HG02571 (cell line): ENCODE data around the gene ATF6B.
"Not testable (repeated sequence)": the region's sequence is repeated elsewhere in the genome, so short reads cannot be mapped to it uniquely, and the experiment has no call there.

Source experiments
- ATAC-seq: cut with Tn5 transposase; IDR thresholded peaks from one replicate; pipeline ENCODE4 v1.9.1; 2021; ENCODE audit warnings: mild to moderate bottlenecking, moderate library complexity; ENCODE audit not compliant: unreplicated experiment

ATF6B gene

DNA sequence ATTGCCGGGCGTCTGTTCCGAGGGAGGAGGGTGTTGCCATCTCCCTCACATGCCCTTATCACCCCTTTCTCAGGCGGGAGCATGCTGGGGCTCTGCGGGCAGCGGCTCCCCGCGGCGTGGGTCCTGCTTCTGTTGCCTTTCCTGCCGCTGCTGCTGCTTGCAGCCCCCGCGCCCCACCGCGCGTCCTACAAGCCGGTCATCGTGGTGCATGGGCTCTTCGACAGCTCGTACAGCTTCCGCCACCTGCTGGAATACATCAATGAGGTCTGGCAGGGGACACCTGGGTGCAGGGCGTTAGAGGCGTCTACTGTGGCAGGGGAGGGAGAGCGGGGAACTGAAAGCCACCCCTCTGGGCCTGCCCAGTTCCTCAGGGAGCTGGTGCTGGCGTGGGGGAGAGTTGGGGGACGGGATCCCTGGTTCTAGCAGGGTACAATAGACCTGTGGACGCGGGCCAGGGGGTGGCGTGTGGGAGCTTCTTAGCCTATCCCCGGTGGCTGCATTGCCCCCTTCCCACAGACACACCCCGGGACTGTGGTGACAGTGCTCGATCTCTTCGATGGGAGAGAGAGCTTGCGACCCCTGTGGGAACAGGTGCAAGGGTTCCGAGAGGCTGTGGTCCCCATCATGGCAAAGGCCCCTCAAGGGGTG, 26.6 kb upstream of the ATF6B start:
- peak; percentile 50 for ATAC-seq

DNA sequence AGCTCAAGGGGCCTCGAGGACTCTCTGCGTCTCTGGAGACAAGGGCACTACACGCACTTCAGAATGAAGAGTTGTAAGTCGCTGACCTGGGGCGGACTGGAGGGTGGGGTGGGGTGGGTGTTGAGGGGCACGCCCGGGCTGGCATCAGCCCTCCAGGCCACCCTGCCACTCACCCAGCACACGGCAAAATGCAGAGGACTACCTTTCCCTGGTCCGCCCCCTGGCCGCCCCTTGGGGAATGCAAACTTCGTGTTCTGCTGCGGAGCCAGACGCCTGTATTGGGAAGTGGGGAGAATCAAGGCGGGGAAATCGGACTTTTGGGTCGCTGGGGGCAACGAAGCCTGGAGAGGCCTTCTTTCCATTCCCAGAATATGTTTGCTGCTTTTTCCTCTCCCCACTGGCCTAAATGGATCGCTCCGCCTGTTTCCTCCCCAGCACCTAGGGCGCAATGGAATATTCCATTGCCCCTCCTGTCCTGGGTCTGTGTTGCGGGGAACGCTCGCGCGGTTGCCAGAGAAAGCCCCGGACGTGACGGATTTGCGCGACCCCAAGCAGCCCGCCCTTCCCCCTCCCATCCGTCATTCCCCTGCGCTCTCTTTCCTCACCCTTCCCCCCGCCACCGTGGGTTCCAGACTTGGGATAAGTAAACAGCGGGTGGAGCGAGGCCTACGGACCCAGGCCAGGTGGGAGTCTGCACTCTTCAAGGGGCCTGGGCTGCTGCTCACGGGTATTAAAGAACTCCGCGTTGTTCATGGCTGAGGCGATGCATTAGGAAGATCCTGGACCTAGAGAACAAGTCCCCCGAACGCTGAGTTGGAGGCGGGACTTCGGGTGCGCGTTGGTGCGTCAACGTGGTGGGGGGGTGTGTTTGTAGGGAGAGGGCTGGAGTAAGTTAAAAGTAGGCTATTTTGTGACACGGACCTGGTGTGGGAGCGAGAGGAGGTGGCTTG, 25.8 kb upstream of the ATF6B start, which contains the start of gene PPT2:
Gene PPT2, plus strand, starts transcription at position 578 of the 950 bp plus-strand sequence. CDS start 454 bp downstream, outside the sequence.
- peak; percentile 33 for ATAC-seq

DNA sequence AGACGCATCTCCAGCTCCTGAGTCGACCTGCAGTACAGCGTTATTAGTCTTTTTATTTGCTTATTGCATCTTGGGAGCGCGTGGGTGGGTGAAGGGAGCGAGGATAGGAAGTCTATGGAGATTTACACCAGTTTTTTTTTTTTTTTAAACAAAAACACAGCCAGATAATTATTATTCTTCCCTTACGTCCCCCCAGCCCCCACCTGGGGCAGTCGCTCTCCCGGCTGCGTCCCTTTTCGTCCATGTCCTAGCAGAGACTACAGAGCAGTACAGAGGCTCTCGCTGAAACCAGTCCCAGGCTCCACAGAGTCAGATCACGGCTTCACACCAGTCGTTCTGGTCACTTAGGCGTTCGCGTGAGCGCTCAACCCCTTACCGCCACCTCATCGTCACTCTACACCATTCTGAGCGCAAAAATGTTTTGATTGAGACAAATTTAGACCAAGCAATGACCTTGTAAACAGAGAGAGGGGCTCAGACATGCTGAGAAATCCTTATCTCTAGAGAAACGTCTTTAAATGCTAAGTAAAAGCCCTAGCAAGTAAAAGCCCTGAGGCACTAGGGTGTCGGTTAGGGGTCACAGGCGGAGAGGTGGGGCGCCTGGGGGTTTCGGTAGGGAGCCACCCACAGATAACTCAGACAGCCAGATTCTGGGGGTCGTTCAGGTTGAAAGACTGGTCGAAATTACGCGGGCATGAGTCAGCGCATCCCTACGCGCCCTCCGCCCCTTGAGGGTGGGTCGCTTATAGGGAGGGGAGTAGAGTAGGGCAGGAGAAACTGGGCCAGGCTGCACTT, 24.9 kb upstream of the ATF6B start:
- ATAC-seq = no peak

DNA sequence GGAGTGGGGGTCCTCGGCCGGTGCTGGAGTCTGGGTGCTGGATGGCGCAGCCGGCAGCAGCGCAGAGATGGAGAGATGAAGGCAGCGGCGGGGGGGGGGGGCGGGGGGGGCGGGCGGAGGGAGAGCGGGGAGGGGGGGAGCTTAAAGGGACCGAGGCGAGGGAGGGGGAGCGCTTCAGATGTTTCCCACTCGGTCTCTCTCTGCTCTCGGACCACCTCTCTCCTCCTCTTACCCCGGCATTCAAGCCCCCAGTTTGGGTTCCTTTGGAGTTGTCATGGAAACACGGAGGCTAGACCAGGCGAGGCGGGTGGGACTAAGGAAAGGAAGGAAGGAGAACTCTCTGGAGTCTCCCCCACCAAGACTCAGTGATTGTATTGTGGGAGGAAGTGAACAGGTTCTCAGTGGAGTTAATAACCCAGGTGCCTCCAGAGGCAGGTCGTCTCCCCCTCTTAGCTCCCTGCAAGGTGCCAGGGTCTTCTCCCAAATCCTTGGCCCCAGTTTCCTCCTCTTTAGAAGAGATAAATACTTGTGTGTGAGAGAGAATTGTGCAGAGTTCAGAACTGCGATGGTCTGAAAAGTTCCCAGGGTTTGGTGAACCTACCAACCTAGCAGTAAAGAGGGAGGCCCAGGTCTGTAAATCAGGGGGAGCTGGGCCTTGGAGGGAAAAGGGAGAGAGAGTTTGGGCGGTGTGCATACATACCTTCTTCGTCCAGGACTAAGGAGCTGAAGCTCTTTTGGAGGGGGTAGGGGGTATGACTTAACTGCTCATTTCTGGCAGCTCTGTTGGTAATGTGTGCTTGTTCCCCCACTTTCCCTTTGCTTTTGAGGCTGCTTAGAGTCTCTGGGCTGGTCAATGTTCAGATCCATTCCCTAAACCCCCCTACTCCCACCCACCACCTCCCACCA, 24.1 kb upstream of the ATF6B start, which contains the start of gene PRRT1:
Gene PRRT1, minus strand, starts transcription at position 77 of the 906 bp plus-strand sequence. CDS start 112 bp downstream, outside the sequence.
- ATAC-seq = no peak

DNA sequence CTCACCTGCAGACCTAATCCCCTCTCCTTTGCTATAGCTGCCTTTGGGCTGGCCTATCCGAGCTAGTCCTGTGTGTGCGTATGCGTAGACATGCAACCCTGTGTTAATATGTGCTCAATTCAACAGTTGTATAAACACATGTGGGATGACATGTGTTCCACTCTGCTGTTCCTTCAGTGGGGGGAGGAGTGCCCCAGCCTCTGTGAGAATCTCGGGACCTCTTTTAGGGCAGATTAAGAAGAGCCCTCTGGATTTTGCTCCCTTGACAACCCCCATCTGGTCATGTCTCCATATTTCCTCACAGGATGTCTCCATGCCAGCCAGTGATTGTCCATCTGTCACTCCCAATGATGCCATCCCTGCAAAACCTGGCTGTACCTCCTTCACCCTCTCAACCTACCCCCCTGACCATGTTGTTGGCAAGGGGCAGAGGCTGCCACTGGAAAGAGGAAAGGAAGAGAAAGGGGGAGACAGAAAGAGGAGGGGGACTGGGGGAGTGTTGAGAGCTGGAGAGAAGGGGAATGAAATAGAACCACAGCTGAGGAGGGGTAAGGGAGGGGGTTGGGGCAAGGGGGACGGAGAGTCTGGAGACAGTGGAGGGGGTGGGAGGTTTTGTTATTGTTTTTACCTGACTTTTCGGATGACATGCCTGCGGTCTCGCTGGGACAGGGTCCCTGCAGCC, 23.3 kb upstream of the ATF6B start:
- ATAC-seq = no peak

DNA sequence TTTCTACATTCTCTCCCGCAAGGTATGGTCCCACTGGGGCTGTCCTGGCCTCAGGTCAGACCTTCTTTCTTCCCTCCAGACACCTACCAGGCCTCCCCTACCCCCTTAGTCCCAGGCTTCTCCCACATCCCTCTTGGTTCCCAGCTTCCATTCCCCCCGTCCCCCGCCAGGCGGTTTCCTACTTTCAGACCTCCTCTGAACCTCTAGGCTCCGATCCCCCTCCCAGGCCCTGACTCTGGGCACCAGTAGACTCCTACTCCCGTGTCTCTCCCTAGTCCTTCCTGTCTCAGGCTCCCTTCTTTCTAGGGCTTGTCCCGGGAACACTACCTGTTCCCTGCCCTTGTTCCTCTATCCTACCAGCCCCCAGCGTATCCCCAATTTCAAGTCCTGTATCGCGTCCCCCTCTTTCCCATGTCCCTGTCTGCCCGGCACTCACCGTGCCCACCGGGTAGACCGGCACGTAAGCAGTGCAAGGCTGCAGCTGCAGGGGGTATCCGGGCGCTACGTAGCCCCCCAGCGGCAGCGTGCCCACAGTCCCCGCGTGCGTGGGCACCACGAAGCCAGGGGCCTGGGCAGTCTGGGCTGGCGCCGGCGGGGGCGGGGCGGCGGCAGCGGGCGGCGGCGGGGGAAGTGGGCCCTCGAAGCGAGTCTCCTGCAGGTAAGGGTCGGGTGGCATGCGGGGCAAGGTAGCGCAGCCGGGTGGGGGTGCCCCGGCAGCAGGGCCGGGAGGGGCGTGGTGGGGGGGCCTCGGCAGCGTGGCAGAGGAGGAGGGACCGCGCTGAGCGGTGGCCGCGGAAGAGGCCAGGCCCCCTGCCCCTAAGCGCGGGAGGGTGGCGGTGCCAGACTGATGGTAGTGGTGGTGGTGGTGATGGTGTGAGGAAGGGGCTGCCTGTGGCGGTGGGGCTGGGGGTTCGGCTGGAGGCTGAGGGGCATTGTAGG, 22.2 kb upstream of the ATF6B start:
- no peak for ATAC-seq

DNA sequence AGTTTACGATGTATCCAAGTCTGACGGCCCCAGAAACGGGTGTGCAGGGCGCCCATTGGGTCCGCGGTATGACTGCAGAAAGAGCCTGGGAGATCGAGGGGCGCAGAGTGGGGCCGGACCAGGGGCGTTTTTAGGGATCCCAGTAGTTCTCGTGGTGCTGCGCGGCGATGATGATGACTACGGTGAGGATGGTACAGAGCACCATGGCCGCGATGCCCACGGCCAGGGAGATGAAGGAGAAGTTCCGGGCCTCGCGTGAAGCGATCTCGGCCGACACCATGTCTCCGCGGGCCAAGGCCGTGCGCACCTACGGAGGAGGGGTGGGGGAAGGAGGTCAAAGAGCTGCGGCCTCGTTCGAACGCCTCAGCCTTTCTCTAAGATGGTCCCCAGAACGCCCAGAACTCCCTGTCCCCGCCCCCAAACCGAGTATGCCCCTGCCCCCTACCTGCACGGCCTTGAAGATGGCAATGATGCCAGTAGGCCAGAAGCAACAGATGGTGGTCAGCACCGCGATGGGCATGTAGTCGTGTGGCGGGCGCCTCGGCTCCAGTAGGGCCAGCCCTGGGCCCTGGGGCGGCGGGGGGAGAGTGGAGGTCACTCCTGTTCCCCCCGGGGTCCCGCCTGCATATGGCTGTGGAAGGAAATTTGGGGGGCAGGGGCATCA, 21.2 kb upstream of the ATF6B start:
- no peak for ATAC-seq

DNA sequence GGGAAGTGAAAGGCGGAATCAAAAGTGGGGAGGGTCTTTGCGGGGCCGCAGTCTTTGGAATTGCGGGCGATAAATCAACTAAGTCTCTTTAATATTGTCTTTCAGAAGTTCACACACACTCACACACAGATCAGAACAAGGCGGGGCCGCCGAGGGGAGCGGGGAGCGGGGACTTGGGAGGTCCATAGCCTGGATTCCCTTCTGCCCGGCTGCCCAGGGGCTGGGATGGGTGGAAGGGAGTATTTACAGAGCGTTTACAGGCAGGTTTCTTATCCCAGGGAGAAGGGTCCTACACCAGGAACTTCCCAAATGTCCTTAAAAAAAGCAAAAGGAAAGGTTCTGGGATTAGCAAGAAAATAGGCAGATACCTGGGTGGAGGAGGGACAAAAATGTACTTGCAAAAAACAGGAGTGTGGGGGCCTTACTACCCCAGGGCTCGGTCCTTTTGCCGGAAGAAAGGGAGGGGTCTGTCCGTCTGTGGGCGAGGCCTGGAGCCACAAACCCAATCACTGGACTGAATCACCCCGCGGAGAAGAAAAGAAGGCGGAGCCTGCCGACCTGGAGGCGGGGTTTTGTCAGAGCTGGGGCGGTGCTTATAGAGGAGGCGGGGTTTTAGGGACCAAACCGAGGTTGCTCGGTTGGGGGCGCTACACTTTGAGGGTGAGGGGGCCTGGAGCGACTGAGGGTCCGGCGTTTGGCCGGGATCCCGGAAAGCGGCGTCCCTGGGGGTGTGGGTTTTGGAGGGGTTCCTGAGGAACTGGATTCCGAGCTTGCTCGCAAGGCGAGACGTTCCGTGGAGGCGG, 20.4 kb upstream of the ATF6B start:
- no peak for ATAC-seq

DNA sequence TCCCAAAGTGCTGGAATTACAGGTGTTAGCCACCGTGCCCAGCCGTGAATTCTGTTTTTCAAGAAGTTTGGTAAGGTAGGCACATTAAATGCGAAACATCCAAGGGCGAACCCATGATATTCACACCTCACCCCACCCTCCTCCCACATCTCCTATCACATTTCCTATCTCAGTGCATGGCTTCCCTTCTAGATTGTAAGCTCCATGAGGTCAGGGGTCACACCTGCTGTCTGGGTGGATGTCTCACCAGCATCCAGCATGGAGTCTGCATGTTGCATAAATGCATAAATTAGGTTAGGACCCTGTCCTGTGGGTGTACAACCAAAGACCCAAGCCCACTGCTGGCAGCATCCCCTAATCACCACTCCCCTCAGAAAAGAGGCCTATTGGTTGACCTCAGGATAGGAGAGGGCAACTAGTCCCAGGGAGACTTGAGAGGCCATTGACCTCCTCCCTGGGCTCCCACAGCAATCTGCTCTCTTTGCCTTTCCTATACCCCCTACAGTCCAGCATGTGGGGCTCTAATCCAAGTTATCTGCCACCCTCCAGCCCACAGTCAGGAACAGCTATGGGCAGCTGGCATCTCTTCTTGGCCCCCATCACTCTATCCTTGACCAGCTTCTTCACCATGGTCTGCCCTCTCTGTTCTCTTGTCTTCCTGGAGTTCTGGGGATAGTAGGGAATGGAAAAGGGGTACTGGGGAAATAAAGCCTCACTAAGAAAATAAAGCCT, 19.5 kb upstream of the ATF6B start:
- no peak for ATAC-seq

DNA sequence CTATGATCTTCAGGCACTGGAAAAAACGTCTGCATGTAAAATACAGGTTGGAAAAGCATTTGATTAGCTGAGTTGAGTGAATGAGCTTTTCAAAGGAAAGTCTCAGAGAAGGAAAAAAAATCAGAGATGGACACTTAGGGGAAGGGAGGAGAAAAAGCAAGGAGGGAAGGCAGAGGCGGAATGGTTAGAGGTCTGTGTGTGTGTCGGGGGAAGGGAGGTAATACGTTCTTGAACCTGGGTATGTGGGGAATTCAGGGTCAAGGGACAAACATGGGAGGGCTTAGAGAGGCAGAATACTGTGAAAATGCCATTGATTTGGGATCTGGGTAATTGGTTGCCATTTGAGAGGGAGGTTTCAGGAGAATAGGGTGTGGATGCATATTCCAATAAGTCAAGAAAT, 18.6 kb upstream of the ATF6B start:
- no peak for ATAC-seq

DNA sequence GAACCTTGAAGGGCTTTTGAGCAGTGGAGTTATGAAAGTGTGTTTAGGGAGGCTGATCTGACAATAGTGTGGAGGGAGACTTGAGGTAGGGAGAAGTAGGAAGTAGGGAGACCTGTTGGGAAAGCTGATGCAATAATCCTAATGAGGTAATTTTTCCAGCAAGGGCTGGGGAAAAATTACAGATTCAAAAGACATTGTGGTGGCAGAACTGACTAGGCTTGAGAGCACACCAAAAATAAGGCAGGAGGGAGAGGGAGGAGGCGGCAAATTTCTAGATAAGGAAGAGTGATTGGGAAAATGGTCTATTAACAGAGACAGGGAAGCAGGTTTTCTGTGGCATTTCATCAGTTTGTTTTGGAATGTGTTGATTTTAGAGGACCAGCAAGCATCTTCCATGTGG, 18.2 kb upstream of the ATF6B start:
- no peak for ATAC-seq

DNA sequence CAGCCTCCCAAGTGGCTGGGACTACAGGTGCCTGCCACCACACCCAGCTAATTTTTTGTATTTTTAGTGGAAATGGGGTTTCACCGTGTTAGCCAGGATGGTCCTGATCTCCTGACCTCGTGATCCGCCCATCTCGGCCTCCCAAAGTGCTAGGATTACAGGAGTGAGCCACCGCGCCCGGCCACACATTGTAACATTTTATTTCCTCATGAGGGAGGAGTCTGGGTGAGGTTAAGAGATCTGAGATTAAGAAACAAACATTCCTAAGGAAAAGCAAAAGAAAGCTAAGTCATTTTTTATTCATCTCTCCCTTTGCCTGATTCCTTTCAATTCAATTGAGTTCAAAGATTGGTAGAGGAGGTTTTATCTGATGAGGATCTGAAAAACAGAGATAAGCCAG, 16.2 kb upstream of the ATF6B start:
- not testable (repeated sequence) for ATAC-seq

DNA sequence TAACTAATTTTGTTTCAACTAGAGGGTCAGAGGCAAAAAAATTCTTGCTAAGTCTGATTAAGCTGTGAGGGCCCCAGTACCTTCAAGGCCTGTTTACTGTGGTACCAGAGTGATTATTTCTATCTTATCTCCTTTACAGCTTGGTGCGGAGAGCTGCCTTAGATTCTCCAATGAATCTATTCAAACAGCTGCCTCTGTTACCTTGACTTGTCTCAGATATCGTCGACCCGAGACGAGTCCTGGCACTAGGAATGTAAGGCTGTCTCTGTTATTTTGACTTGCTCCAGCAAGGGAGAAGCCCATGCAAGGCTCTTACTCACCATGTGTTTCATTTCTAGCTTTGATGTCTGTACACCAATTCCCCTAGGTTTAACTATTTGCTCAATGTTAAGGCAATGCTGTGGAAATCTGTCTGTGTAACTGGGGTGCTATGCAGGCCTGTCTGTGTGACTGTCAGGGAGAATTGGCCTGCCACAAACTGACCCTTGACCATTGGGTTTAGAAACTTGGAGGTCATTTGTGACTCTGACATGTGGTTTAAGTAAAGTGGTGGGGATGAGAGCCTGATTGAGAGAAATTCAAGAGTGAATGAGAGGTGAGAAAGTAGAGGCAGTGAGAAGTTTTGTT, 12.5 kb upstream of the ATF6B start:
- no peak for ATAC-seq

DNA sequence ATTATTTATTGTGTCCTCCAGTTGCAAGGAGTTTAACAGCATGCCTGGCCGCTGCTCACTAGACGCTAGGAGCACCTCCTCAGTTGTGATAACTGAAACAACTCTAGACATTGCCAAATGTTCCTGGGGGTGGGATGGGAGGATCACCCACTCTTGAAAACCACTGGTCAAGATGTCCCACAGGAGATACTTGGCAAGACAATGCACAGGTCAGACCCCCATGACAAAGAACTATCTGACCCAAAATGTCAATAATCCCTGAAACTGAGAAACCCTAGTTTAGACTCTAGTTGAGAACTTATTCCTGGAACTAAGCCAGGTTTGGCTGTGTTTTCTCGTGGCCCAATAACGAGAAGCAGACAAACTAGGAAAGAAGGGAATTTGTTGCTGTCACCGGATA, 11.5 kb upstream of the ATF6B start:
- ATAC-seq = no peak

DNA sequence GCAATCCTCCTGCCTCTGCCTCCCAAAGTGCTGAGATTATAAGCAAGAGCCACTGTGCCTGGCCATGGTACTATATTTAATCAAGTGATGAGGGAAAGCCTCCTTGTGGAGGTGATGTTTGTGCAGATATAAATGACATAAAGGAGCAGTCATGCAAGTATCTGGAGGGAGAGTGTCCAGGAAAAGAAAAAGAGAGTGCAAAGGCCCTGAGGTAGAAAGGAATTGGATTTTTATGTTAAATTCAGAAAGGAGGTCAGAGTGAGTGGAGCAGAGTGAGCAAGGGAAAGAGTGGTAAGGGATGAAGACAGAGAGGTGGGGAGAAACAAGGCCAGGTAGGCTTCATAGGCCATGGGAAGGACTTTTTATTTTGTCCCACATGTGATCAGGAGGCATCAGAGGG, 9.4 kb upstream of the ATF6B start:
- ATAC-seq = no peak

DNA sequence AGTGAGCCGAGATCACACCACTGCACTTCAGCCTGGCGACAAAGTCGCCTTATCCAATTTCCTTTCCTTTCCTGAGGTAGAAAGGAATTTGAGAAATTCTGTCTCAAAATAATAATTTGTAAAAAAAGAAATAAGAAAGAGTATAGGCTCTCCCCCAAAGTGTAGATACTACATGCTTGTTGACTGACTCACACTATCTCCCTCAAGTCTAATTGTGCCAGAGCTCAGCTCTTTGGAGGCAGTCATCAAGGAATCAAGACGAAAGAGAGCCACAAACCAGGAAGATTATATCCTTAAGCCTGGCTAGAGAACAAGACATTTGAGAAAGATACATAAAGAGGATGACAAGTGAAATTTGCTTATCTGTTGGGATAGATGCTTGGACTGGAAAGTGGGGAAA, 5.7 kb upstream of the ATF6B start:
- no peak for ATAC-seq
